Measurements from ENCODE around the gene SIX6.

Gene SIX6

GRCh38 chr14:60514741-60515491 lies 6.0 kb downstream of the SIX6 start:
- peak; percentile 72 for DNase-seq

GRCh38 chr14:60515511-60516289 lies 6.8 kb downstream of the SIX6 start:
- no peak for DNase-seq

GRCh38 chr14:60532442-60532841 lies 23.5 kb downstream of the SIX6 start:
- DNase-seq, result no peak

GRCh38 chr14:60537663-60538062 lies 28.7 kb downstream of the SIX6 start:
- DNase-seq, result no peak

- no peak for DNase-seq
Observed at GRCh38 chr14:60544659-60545058, 35.7 kb downstream of the SIX6 start.

GRCh38 chr14:60553808-60554207 lies 44.9 kb downstream of the SIX6 start:
- no peak for DNase-seq

GRCh38 chr14:60561845-60562746 lies 53.1 kb downstream of the SIX6 start:
- peak; percentile 84 for DNase-seq

Data from NCI-H82 (cell line).